ENCODE measurements around the gene ITGBL1. TPM values are rescaled to one million over a fixed set of nuclear protein-coding genes. Genes with fewer than 3 reads are reported as not detected.

The ITGBL1 gene
- total RNA-seq, 1 donor, result 398 TPM

DNA sequence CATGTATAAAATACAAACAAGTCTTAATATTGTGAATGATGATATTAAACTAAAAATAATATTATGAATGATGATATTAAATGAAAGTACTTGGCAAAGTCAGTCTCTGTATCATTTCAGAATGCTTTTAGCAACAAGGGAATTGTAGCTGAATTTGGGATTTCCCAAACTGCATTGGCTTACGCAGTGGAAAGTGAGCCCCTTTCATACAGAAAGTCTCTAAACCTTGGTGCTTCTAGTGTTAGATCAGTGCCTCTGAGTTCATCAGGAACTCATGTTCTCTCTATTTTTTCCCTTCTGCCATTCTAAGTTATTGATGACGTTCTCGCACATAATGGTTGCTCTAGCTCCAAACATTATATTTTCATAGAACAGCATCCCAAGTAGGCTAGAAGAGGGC is 300.0 kb downstream of the ITGBL1 start:
- H3K27ac ChIP-seq (ENCODE audit: low read depth, low read length), result no peak overlapping the region
- no peaks in the 10 kb centered on the region for H4K20me1 ChIP-seq (ENCODE audit: insufficient read depth, low read length)
- no peaks in the 10 kb centered on the region for H3K4me1 ChIP-seq (ENCODE audit: insufficient read depth, low read length)
- no peaks in the 10 kb centered on the region for H3K79me2 ChIP-seq (ENCODE audit: insufficient read depth, low read length)
- no peaks in the 10 kb centered on the region for H3K9me3 ChIP-seq (ENCODE audit: low read depth, low read length)
- DNase-seq (ENCODE audit: insufficient read length, low spot score, missing footprints), result no peak
- no peak overlapping the region for H3K4me3 ChIP-seq (ENCODE audit: insufficient read depth, low read length)
- no peaks in the 10 kb centered on the region for H3K27me3 ChIP-seq (ENCODE audit: insufficient read depth, low read length)
- H3K36me3 ChIP-seq (ENCODE audit: insufficient read depth, low read length), result no peaks in the 10 kb centered on the region
- TF ChIP-seq CTCF (IDR thresholded peaks at IDR 0.05; ENCODE audit: extremely low read depth, low read depth, low read length), result no peak
- H2AFZ ChIP-seq (ENCODE audit: low read length), result no peak overlapping the region
- no peak overlapping the region for H3K4me2 ChIP-seq (ENCODE audit: insufficient read depth, low read length)

DNA sequence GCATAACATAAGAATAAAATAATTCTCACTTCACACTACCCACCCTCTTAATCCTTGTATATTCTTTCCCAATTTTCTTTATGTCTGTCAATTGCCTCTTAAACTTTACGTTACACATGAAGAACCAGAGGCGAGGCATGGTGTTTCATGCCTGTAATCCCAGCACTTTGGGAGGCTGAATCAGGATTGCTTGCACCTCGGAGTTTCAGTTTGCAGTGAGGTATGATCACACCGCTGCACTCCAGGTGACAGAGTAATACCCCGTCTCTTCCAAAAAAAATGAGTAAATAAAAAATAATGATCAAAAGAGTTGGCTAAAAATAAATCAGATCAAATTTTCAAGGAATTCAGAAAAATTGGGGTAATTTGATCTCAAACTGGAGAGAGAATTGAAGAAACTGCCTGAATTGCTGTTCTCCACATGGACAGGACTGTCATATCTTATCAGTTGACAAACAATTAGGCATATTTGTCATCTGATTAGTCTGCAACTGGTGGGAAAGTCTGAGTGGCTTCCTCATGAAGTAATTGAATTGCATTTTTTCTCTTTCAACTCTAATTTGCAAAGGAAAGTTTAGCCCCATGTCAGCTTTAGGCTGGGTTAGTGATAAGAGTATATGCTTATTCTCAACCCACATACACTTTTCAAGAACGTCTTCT is 302.9 kb downstream of the ITGBL1 start:
- Histone ChIP-seq H3K4me2 (ENCODE audit: insufficient read depth, low read length) (no peak overlapping the region), H3K36me3 (ENCODE audit: insufficient read depth, low read length) (no peaks in the 10 kb centered on the region), H4K20me1 (ENCODE audit: insufficient read depth, low read length) (no peaks in the 10 kb centered on the region), H3K27me3 (ENCODE audit: insufficient read depth, low read length) (no peaks in the 10 kb centered on the region), H2AFZ (ENCODE audit: low read length) (no peak overlapping the region), H3K9me3 (ENCODE audit: low read depth, low read length) (no peaks in the 10 kb centered on the region), H3K27ac (ENCODE audit: low read depth, low read length) (no peak overlapping the region), H3K4me3 (ENCODE audit: insufficient read depth, low read length) (no peak overlapping the region), H3K79me2 (ENCODE audit: insufficient read depth, low read length) (no peaks in the 10 kb centered on the region), H3K4me1 (ENCODE audit: insufficient read depth, low read length) (no peaks in the 10 kb centered on the region)
- no peak for DNase-seq (ENCODE audit: insufficient read length, low spot score, missing footprints)
- no peak for TF ChIP-seq CTCF (IDR thresholded peaks at IDR 0.05; ENCODE audit: extremely low read depth, low read depth, low read length)

DNA sequence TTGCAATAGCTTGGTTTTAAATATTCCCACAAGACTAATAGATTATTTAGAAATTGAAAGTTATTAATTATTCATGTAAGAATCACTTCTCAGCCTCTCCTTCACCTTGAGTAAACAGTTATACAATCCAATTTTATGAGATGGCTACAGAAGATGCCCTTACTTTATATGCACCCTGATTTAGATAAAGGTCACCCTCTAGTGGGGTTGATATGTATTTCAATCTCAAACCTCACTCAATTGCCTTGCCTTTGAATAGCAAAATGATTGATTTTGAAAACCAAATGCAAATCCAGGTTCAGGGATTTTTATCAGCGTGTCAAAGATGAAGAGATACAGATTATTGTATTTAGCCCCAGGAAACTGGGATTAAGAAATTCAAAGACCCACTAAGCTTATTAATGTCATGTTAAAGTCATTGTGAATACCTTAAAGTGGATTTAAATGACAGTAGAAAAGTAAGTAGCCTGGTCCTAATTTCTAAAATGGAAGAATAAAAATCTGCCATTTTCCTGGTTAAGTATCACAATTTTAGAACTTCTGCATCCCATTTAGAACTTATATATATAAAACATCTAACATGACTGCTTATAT is 305.1 kb downstream of the ITGBL1 start:
- no peaks in the 10 kb centered on the region for H3K79me2 ChIP-seq (ENCODE audit: insufficient read depth, low read length)
- no peak overlapping the region for H3K27ac ChIP-seq (ENCODE audit: low read depth, low read length)
- no peaks in the 10 kb centered on the region for H3K9me3 ChIP-seq (ENCODE audit: low read depth, low read length)
- no peaks in the 10 kb centered on the region for H3K4me1 ChIP-seq (ENCODE audit: insufficient read depth, low read length)
- no peaks in the 10 kb centered on the region for H3K36me3 ChIP-seq (ENCODE audit: insufficient read depth, low read length)
- no peak overlapping the region for H3K4me2 ChIP-seq (ENCODE audit: insufficient read depth, low read length)
- no peaks in the 10 kb centered on the region for H4K20me1 ChIP-seq (ENCODE audit: insufficient read depth, low read length)
- DNase-seq (ENCODE audit: insufficient read length, low spot score, missing footprints), result peak; percentile 26
- TF ChIP-seq CTCF (IDR thresholded peaks at IDR 0.05; ENCODE audit: extremely low read depth, low read depth, low read length), result peak; percentile 54
- no peak overlapping the region for H3K4me3 ChIP-seq (ENCODE audit: insufficient read depth, low read length)
- H2AFZ ChIP-seq (ENCODE audit: low read length), result no peak overlapping the region
- H3K27me3 ChIP-seq (ENCODE audit: insufficient read depth, low read length), result no peaks in the 10 kb centered on the region

DNA sequence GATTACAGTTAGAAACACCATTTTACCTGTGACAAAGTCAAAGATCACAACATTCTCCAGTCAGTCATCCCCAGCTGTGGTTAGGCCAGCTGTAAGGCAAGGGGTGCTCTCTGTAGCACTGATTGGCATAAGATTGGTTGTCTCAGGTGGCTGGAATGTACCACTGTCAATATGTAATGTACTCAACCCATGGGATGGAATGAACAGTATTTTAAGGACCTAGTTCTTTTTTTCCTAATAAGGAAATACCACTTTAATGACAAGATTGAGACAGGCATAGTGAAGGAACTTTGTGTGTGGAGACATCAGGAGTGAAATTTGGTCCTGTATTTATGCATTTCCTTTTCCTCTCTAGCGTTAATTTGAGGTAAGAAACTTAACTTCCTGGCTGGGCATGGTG is 310.7 kb downstream of the ITGBL1 start:
- no peak for DNase-seq (ENCODE audit: insufficient read length, low spot score, missing footprints)
- Histone ChIP-seq H3K4me1 (ENCODE audit: insufficient read depth, low read length) (no peaks in the 10 kb centered on the region), H3K9me3 (ENCODE audit: low read depth, low read length) (no peaks in the 10 kb centered on the region), H3K79me2 (ENCODE audit: insufficient read depth, low read length) (no peaks in the 10 kb centered on the region), H3K27me3 (ENCODE audit: insufficient read depth, low read length) (no peaks in the 10 kb centered on the region), H3K27ac (ENCODE audit: low read depth, low read length) (no peak overlapping the region), H2AFZ (ENCODE audit: low read length) (no peak overlapping the region), H3K4me2 (ENCODE audit: insufficient read depth, low read length) (no peak overlapping the region), H4K20me1 (ENCODE audit: insufficient read depth, low read length) (no peaks in the 10 kb centered on the region), H3K4me3 (ENCODE audit: insufficient read depth, low read length) (no peak overlapping the region), H3K36me3 (ENCODE audit: insufficient read depth, low read length) (no peaks in the 10 kb centered on the region)
- no peak for TF ChIP-seq CTCF (IDR thresholded peaks at IDR 0.05; ENCODE audit: extremely low read depth, low read depth, low read length)

Other genes with a start within 250 kb of the ITGBL1 start
- 10.6 and 11.2 TPM in 2 replicates for gene NALCN, start 36.2 kb upstream of the ITGBL1 start, total RNA-seq

Measured in osteoblast (primary cell).